GM12878 (cell line): ENCODE data around the gene CHN1. TPM values are rescaled to one million over a fixed set of nuclear protein-coding genes. Genes with fewer than 3 reads are reported as not detected.

ENCODE experiments used
- ATAC-seq: fragments of 200-7000 bp; cut with Tn5 transposase; 3 replicates; pipeline ENCODE4 v1.9.1; 2020; ENCODE audit warnings: mild to moderate bottlenecking, moderate library complexity
- BruUV-seq: library from RNA; stranded (reverse); fragments of 400-500 nt; replicated peaks from 2 replicates; lab custom pipeline; 2021; lab: Mats Ljungman, UMichigan
- CTCF ChIA-PET: fragments of 300-600 bp; sonication (Branson Sonifier 250); formaldehyde crosslinking; extraction: SDS; loops from one replicate; lab custom pipeline; 2021; ENCODE audit warnings: inconsistent platforms; lab: Yijun Ruan, JAX
- POLR2A ChIA-PET: fragments of 350-600 bp; formaldehyde crosslinking; extraction: SDS; loops from one replicate; lab custom pipeline; 2021; ENCODE audit warnings: inconsistent platforms; lab: Charles Lee
- RAD21 ChIA-PET: fragments of 300-600 bp; sonication (Branson Sonifier 250); formaldehyde crosslinking; loops from one replicate; lab custom pipeline; 2023; ENCODE audit warnings: antibody characterized with exemption; ENCODE audit not compliant: unreplicated experiment; lab: Charles Lee
- SMC1A ChIA-PET: fragments of 300-600 bp; sonication (Branson Sonifier 250); formaldehyde crosslinking; loops from one replicate; lab custom pipeline; 2023; ENCODE audit not compliant: unreplicated experiment, uncharacterized antibody; lab: Charles Lee
- DNase-seq: peaks from one replicate; pipeline ENCODE4 v3.0.0-alpha.2; 2011; ENCODE audit warnings: low read depth, low spot score
- FAIRE-seq: peaks from 3 replicates; lab custom pipeline; 2011; peaks lifted over from hg19 to GRCh38; lab: Jason Lieb, UNC
- H2AFZ ChIP-seq: 2 replicates; pipeline ENCODE4 v1.6.0; 2011; ENCODE audit warnings: low read depth, low read length, control low read depth; ENCODE audit not compliant: control insufficient read depth
- H3K27ac ChIP-seq: 2 replicates; pipeline ENCODE4 v1.5.1; 2011; ENCODE audit warnings: control low read depth; ENCODE audit not compliant: control insufficient read depth, insufficient read depth
- H3K27me3 ChIP-seq, 2 experiments: replicated peaks in 1 of 2; 2 replicates each; pipeline versions ENCODE4 v1.6.0 to v1.6.1; 2011; ENCODE audit warnings: low read length in 1 of 2; ENCODE audit not compliant: control insufficient read depth in 2 of 2, insufficient read depth in 2 of 2
- H3K36me3 ChIP-seq, 2 experiments: 2 replicates each; pipeline ENCODE4 v1.5.1; 2011; ENCODE audit warnings: low read length in 1 of 2; ENCODE audit not compliant: control insufficient read depth in 2 of 2, insufficient read depth in 2 of 2
- H3K4me1 ChIP-seq: 2 replicates; pipeline ENCODE4 v1.6.1; 2011; ENCODE audit warnings: mild to moderate bottlenecking, low read length, moderate library complexity, mixed read lengths; ENCODE audit not compliant: control insufficient read depth, insufficient read depth
- H3K4me2 ChIP-seq: 2 replicates; pipeline ENCODE4 v1.6.0; 2011; ENCODE audit warnings: control low read depth; ENCODE audit not compliant: control insufficient read depth, insufficient read depth
- H3K4me3 ChIP-seq: fragments of 200-600 bp; sonication (generic); 2 replicates; pipeline ENCODE4 v1.5.1; 2016
- H3K79me2 ChIP-seq: 2 replicates; pipeline ENCODE4 v1.6.0; 2011; ENCODE audit warnings: low read length; ENCODE audit not compliant: control insufficient read depth, insufficient read depth
- H3K9ac ChIP-seq: 2 replicates; pipeline ENCODE4 v1.8.0; 2011; ENCODE audit warnings: low read length, control low read depth, mixed read lengths; ENCODE audit not compliant: control insufficient read depth, insufficient read depth
- H3K9me3 ChIP-seq: replicated peaks from 3 replicates; pipeline ENCODE4 v1.5.1; 2011; ENCODE audit warnings: mild to moderate bottlenecking, low read length; ENCODE audit not compliant: control insufficient read depth, insufficient read depth
- H4K20me1 ChIP-seq: 2 replicates; pipeline ENCODE4 v1.6.0; 2011; ENCODE audit not compliant: control insufficient read depth, insufficient read depth
- BCL11A ChIP-seq: IDR thresholded peaks from 2 replicates; pipeline ENCODE4 v1.6.1; 2011; ENCODE audit warnings: low read depth, low read length
- CBFB ChIP-seq: IDR thresholded peaks from 2 replicates; pipeline ENCODE4 v1.6.1; 2016; ENCODE audit warnings: antibody characterized with exemption, low read depth
- CBX3 ChIP-seq: fragments of 200-600 bp; sonication (generic); IDR thresholded peaks from 2 replicates; pipeline ENCODE4 v1.6.1; 2016; ENCODE audit warnings: low read depth, borderline replicate concordance
- CREM ChIP-seq: IDR thresholded peaks from 2 replicates; pipeline ENCODE4 v1.6.1; 2014; ENCODE audit warnings: antibody characterized with exemption, low read depth
- IKZF1 ChIP-seq: fragments of 450-650 bp; conservative IDR thresholded peaks from 2 replicates; pipeline ENCODE4 v1.6.1; 2017; ENCODE audit warnings: antibody characterized with exemption, mild to moderate bottlenecking
- NFYA ChIP-seq: IDR thresholded peaks from 2 replicates; pipeline ENCODE4 v1.6.1; 2011; ENCODE audit warnings: low read depth, mild to moderate bottlenecking, low read length, improper control_type of control experiment, borderline replicate concordance
- PAX5 ChIP-seq: IDR thresholded peaks from 2 replicates; pipeline ENCODE4 v1.6.1; 2011; ENCODE audit warnings: low read depth, low read length, borderline replicate concordance
- RB1 ChIP-seq: fragments of 450-650 bp; formaldehyde crosslinking; IDR thresholded peaks from 2 replicates; pipeline ENCODE4 v1.6.1; 2017; ENCODE audit warnings: mild to moderate bottlenecking, borderline replicate concordance
- TBL1XR1 ChIP-seq: IDR thresholded peaks from 2 replicates; pipeline ENCODE4 v1.6.1; 2012; ENCODE audit warnings: low read depth, low read length, improper control_type of control experiment
- ZNF24 ChIP-seq: fragments of 450-650 bp; IDR thresholded peaks from 2 replicates; pipeline ENCODE4 v1.6.1; 2017; ENCODE audit warnings: antibody characterized with exemption, mild to moderate bottlenecking
- WGBS: methylation state at CpG from one replicate; pipeline ENCODE4 v1.1.6; 2016; ENCODE audit warnings: low lambda C conversion rate; ENCODE audit not compliant: insufficient replicate concordance, insufficient coverage; ENCODE audit errors: missing lambda C conversion rate; 5-methylcytosine and 5-hydroxymethylcytosine counted together
- in situ Hi-C: fragments of 300-500 bp; cut with MboI; formaldehyde crosslinking; loops from 9 replicates; pipeline ENCODE4 v1.14.3; 2018; ENCODE audit warnings: mixed read lengths
- intact Hi-C: fragments of 100-400 bp; cut with micrococcal nuclease; formaldehyde crosslinking; loops from one replicate; pipeline ENCODE4 v1.14.2; 2022; ENCODE audit not compliant: unreplicated experiment
- polyA plus RNA-seq, 11 experiments: library from polyadenylated mRNA; depleted of rRNA in 4 of 11; unstranded in 6 of 11; stranded (reverse) in 5 of 11; fragments of >200 nt; fragmentation: Nextera tagmentation in 4 of 11; fragmentation: Illumina TruSeq in 1 of 11; extraction: Ambion mirVana in 4 of 11; extraction: Trizol in 1 of 11; gene quantifications; 1 replicate in 1 of 11; 2 replicates in 10 of 11; pipeline versions ENCODE4 v1.2.1 to v1.2.3, GENCODE V29; 2011 to 2016; ENCODE audit warnings: inconsistent platforms in 2 of 11, missing spikeins in 2 of 11, low read depth in 1 of 11
- total RNA-seq, 4 experiments: library from RNA; depleted of rRNA in 3 of 4; stranded (reverse); fragments of >200 nt in 3 of 4; fragmentation: Illumina TruSeq in 1 of 4; extraction: Trizol in 1 of 4; gene quantifications; 2 replicates each; pipeline versions ENCODE4 v1.2.1 to v1.2.3, GENCODE V29; 2013 to 2021
- TF ChIP-seq, protein P1 (sequence below): IDR thresholded peaks from 2 replicates; pipeline ENCODE4 v1.6.1; 2012; ENCODE audit warnings: mild to moderate bottlenecking, low read depth, low read length
- TF ChIP-seq, protein P2 (sequence below): fragments of 450-650 bp; formaldehyde crosslinking; IDR thresholded peaks from 2 replicates; pipeline ENCODE4 v1.4.0; 2020; ENCODE audit warnings: mild to moderate bottlenecking, moderate library complexity

Gene CHN1
- total and polyA plus RNA-seq, 10 of the 15 experiments (the other 5 are each of a cell fraction or from before 2014, with no cell fraction given): 0.18 to 0.92 (median 0.53) TPM; not detected in 1

GRCh38 chr2:174945601-174946260 lies 59.5 kb downstream of the CHN1 start:
- no peak for DNase-seq
- WGBS: 47% methylated on average over 3 of the region's 3 CpGs
- intact Hi-C loops: no loop called here

More at GRCh38 chr2:174945601-174946260, 59.5 kb downstream of the CHN1 start:
- FAIRE-seq (no peak), ATAC-seq (no peak)
- no peak overlapping the region for H2AFZ ChIP-seq
- in situ Hi-C loops: no loop called here
- H3K9me3 ChIP-seq: no peaks in the 10 kb centered on the region
- no peaks in the 10 kb centered on the region for H3K36me3 ChIP-seq
- H3K4me3 ChIP-seq: no peak overlapping the region
- TF ChIP-seq, protein P1, sequence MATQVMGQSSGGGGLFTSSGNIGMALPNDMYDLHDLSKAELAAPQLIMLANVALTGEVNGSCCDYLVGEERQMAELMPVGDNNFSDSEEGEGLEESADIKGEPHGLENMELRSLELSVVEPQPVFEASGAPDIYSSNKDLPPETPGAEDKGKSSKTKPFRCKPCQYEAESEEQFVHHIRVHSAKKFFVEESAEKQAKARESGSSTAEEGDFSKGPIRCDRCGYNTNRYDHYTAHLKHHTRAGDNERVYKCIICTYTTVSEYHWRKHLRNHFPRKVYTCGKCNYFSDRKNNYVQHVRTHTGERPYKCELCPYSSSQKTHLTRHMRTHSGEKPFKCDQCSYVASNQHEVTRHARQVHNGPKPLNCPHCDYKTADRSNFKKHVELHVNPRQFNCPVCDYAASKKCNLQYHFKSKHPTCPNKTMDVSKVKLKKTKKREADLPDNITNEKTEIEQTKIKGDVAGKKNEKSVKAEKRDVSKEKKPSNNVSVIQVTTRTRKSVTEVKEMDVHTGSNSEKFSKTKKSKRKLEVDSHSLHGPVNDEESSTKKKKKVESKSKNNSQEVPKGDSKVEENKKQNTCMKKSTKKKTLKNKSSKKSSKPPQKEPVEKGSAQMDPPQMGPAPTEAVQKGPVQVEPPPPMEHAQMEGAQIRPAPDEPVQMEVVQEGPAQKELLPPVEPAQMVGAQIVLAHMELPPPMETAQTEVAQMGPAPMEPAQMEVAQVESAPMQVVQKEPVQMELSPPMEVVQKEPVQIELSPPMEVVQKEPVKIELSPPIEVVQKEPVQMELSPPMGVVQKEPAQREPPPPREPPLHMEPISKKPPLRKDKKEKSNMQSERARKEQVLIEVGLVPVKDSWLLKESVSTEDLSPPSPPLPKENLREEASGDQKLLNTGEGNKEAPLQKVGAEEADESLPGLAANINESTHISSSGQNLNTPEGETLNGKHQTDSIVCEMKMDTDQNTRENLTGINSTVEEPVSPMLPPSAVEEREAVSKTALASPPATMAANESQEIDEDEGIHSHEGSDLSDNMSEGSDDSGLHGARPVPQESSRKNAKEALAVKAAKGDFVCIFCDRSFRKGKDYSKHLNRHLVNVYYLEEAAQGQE: no peak
- no peak for TF ChIP-seq TBL1XR1
- TF ChIP-seq, protein P2, sequence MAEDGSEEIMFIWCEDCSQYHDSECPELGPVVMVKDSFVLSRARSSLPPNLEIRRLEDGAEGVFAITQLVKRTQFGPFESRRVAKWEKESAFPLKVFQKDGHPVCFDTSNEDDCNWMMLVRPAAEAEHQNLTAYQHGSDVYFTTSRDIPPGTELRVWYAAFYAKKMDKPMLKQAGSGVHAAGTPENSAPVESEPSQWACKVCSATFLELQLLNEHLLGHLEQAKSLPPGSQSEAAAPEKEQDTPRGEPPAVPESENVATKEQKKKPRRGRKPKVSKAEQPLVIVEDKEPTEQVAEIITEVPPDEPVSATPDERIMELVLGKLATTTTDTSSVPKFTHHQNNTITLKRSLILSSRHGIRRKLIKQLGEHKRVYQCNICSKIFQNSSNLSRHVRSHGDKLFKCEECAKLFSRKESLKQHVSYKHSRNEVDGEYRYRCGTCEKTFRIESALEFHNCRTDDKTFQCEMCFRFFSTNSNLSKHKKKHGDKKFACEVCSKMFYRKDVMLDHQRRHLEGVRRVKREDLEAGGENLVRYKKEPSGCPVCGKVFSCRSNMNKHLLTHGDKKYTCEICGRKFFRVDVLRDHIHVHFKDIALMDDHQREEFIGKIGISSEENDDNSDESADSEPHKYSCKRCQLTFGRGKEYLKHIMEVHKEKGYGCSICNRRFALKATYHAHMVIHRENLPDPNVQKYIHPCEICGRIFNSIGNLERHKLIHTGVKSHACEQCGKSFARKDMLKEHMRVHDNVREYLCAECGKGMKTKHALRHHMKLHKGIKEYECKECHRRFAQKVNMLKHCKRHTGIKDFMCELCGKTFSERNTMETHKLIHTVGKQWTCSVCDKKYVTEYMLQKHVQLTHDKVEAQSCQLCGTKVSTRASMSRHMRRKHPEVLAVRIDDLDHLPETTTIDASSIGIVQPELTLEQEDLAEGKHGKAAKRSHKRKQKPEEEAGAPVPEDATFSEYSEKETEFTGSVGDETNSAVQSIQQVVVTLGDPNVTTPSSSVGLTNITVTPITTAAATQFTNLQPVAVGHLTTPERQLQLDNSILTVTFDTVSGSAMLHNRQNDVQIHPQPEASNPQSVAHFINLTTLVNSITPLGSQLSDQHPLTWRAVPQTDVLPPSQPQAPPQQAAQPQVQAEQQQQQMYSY (CRISPR knock-in tag): no peak
- TF ChIP-seq NFYA: no peak
- no peak for TF ChIP-seq IKZF1
- TF ChIP-seq BCL11A: no peak
- TF ChIP-seq ZNF24: no peak
- TF ChIP-seq RB1: no peak
- no peak for TF ChIP-seq CREM
- TF ChIP-seq CBX3: no peak
- TF ChIP-seq CBFB: no peak
- TF ChIP-seq PAX5: no peak
- ChIA-PET RAD21 (no interaction called here), SMC1A (no interaction called here), POLR2A (no interaction called here), CTCF (no interaction called here)
- no peaks in the 10 kb centered on the region for H4K20me1 ChIP-seq
- H3K9ac ChIP-seq: no peak overlapping the region
- H3K4me2 ChIP-seq: no peak overlapping the region
- no peak overlapping the region for H3K27ac ChIP-seq
- H3K79me2 ChIP-seq: no peaks in the 10 kb centered on the region
- BruUV-seq: no TSS peak
- H3K4me1 ChIP-seq: no peaks in the 10 kb centered on the region
- H3K27me3 ChIP-seq: no peaks in the 10 kb centered on the region
